Mesenteric fat pad (tissue), 1 donor: ENCODE data around the gene ACOT11. TPM values are rescaled to one million over a fixed set of nuclear protein-coding genes. Genes with fewer than 3 reads are reported as not detected.

ENCODE experiments used
- DNase-seq: peaks from one replicate; pipeline ENCODE4 v3.0.0-alpha.2; 2020; ENCODE audit warnings: low spot score
- total RNA-seq: library from RNA; stranded (reverse); fragmentation: NEBNext Ultra II Directional; extraction: Animal tissue kit (Norgen Biotek cat#: 25700); gene quantifications from one replicate; pipeline ENCODE4 v1.2.1, GENCODE V29; 2021
- donor health status: DM: yes; HTN: yes; CAD: no.

The ACOT11 gene
- total RNA-seq, 1 donor from 2014 or later, result 3.6 TPM

DNA sequence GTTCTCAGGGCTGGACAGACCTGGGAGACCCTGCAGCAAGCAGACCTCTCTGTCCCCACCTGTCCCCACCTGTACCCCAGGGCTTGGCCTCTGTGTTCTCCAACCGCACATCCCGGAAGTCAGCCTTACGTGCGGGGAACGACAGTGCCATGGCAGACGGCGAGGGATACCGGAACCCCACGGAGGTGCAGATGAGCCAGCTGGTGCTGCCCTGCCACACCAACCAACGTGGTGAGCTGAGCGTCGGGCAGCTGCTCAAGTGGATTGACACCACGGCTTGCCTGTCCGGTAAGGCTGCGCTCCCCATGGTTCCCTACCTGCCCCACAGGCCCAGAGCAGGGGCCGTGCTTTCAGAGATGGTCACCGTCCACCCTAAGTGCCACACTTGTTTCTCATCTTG lies 36.5 kb downstream of the ACOT11 start:
- no peak for DNase-seq

GRCh38 chr1:54585181-54586066 lies 37.4 kb downstream of the ACOT11 start:
- no peak for DNase-seq

- no peak for DNase-seq
Measured at GRCh38 chr1:54588377-54588776, 40.3 kb downstream of the ACOT11 start.

GRCh38 chr1:54591127-54591756 lies 43.2 kb downstream of the ACOT11 start:
- no peak for DNase-seq

- no peak for DNase-seq
Measured at GRCh38 chr1:54593571-54594160, 45.6 kb downstream of the ACOT11 start.

DNA sequence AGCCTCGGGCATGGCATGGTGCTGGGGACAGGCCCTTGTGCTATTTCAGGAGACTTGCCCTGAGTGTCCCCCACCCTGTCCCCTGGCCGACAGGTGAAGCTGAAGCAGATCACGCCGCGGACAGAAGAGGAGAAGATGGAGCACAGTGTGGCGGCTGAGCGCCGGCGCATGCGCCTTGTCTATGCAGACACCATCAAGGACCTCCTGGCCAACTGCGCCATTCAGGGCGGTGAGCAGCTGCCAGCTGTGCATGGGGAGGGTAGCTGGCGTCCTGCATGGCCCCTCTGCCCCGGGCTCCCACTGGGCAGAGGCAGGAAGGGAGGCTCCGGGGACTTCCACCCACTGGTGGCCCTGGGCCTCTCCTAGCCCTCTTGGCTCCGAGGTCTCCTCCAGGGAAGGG lies 46.4 kb downstream of the ACOT11 start:
- DNase-seq, result no peak

GRCh38 chr1:54595956-54596498 lies 48.0 kb downstream of the ACOT11 start:
- no peak for DNase-seq

GRCh38 chr1:54596756-54597155 lies 48.7 kb downstream of the ACOT11 start:
- no peak for DNase-seq

DNA sequence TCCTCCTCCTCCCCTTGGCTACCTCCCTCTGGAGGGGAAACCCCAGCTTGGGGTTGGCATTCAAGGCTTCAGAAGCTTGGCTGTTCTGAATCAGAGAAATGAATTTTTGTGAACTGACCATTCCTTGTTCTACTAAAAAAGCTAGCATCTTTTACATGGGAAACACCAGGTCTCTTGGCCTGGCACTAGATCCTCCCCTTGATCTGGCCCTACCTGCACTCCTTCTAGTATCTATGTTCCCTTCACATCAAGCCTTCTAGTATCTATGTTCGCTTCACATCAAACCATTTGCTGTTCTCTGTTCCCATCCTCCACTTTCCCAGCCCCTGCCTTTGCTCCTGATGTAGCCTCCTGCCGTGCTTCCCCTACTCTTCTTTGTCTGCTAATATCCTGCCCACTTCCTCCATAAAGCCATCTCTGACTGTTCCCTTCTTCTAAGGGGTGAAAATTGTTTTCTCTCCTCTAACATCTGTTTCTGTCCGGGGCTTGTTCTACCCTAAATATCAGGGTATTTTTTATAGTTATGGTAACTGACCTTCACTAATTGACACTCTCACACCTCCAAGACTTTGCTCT lies 49.5 kb downstream of the ACOT11 start:
- no peak for DNase-seq

GRCh38 chr1:54599211-54599823 lies 51.3 kb downstream of the ACOT11 start:
- no peak for DNase-seq

GRCh38 chr1:54600947-54601721 lies 53.1 kb downstream of the ACOT11 start:
- no peak for DNase-seq

DNA sequence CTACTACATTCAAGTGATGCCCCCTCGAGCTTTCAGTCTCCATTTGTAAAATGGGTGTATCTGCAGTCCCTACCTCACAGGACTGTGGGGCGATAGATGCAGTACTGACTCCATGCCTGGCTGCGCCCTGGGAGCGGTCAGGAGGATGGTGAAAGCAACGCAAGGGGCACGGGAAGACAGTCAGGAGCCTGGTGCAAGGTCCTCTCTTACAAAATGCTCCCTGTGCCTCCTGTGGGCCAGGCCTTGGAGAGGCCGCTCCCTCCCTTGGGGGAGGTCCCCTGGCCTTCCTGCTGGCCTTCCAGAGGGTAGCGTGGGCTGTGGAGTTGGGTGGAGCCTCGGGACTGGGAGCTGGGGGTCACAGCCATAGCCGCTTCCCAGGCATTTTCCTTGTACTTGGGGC lies 53.7 kb downstream of the ACOT11 start:
- DNase-seq, result no peak

DNA sequence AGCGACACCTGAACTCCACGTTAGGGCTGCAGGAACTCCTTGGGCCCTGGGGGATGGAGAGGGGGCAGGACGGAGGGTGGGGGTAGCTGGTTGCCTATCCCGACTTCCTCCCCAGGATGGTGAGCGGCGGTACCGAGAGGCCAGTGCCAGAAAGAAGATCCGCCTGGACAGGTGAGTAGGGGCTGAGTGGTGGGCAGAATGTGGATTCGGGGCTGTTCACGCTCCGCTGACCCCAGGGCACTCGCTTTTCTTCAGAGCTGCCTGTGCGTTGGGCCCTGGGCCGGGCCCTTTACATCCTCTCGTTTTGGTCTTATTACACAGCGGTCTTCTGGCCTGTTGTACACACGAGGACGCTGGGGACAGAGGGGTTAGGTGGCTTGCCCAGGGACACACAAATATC lies 54.5 kb downstream of the ACOT11 start:
- no peak for DNase-seq

GRCh38 chr1:54603241-54603640 lies 55.2 kb downstream of the ACOT11 start:
- no peak for DNase-seq

- no peak for DNase-seq
Measured at GRCh38 chr1:54604051-54604450, 56.0 kb downstream of the ACOT11 start.

DNA sequence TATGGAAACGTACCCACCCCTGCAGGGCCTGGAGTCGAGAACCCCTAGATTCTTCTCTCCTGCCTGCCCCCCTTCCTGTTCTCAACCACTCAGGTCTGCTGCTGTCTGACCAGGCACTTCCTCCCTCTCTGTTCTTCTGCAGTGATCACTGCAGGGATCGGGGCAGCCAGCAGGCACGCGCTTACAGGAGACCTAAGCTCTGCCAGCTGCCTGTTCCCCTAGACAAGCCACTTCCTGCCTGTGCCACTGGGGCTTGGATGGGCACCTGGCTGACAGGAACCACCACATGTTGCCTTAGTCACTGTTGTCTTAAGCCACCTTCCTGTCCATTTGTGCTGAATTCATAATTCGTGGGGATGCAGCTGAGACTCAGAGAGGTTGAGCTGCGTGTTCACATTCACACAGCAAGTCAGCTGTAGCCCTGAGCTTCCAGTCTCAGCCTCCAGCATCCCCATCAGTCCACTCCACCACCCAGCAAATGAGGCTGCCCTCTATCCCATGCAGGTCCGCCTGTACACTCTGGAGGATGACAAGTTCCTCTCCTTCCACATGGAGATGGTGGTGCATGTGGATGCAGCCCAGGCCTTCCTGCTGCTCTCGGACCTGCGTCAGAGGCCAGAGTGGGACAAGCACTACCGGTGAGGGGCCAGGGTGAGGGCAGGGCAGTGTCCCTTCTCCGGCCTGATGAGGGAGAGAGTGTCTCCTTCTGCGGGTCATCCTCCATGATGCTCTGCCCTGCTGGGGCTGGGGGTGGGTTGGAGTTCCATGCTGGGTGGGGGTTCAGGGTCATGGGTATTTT lies 56.7 kb downstream of the ACOT11 start:
- DNase-seq, result no peak

GRCh38 chr1:54606096-54606989 lies 58.3 kb downstream of the ACOT11 start:
- DNase-seq, result no peak

DNA sequence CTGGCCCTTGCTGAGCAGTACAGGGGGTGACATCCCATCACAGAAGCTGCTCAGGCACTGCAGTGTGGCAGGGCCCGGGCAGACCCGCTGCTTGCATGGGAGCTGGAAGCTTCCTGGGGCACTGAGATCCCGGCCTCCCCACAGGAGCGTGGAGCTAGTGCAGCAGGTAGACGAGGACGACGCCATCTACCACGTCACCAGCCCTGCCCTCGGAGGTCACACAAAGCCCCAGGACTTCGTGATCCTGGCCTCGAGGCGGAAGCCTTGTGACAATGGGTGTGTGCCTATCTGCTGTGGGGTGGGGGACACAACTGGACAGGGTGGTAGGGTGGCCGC lies 58.9 kb downstream of the ACOT11 start:
- DNase-seq, result no peak
